K562 (cell line): ENCODE data around the gene ATL2. TPM values are rescaled to one million over a fixed set of nuclear protein-coding genes. Genes with fewer than 3 reads are reported as not detected.

Source experiments
- BCL6 ChIP-seq: fragments of 250-450 bp; sonication (Bioruptor Pico); IDR thresholded peaks from 2 replicates; pipeline ENCODE4 v1.4.0; 2020
- BMI1 ChIP-seq: fragments of 150-350 bp; IDR thresholded peaks from 2 replicates; pipeline ENCODE4 v1.6.1; 2014; ENCODE audit warnings: low read length
- EHMT2 ChIP-seq: fragments of 450-650 bp; IDR thresholded peaks from 2 replicates; pipeline ENCODE4 v1.6.1; 2018; ENCODE audit warnings: antibody characterized with exemption
- GATAD2A ChIP-seq: fragments of 450-650 bp; IDR thresholded peaks from 2 replicates; pipeline ENCODE4 v1.6.1; 2017
- GTF2A2 ChIP-seq: IDR thresholded peaks from 2 replicates; pipeline ENCODE4 v1.6.1; 2016; ENCODE audit warnings: mild to moderate bottlenecking, missing genetic modification characterization, missing compliant biosample characterization
- KDM1A ChIP-seq, 2 experiments: fragments of 450-650 bp; IDR thresholded peaks; 2 replicates each; pipeline ENCODE4 v1.6.1; 2016; ENCODE audit warnings: mild to moderate bottlenecking in 2 of 2
- MECOM ChIP-seq: fragments of 250-450 bp; sonication (Bioruptor Pico); IDR thresholded peaks from 2 replicates; pipeline ENCODE4 v1.8.0; 2022; ENCODE audit warnings: inconsistent platforms
- NFATC3 ChIP-seq: fragments of 450-650 bp; IDR thresholded peaks from 2 replicates; pipeline ENCODE4 v1.6.1; 2017; ENCODE audit warnings: mild to moderate bottlenecking
- PURB ChIP-seq: sonication (generic); formaldehyde crosslinking; IDR thresholded peaks from 2 replicates; pipeline ENCODE4 v1.9.0; 2021; ENCODE audit warnings: low read depth, mild to moderate bottlenecking, missing genetic modification reagents
- RBBP5 ChIP-seq: fragments of 200-600 bp; sonication (generic); IDR thresholded peaks from 2 replicates; pipeline ENCODE4 v1.6.1; 2012; ENCODE audit warnings: borderline replicate concordance, mild to moderate bottlenecking, low read length, control low read depth, inconsistent platforms; ENCODE audit not compliant: insufficient read depth, poor library complexity, severe bottlenecking
- RBM25 ChIP-seq: fragments of 200-400 bp; formaldehyde crosslinking; IDR thresholded peaks from 2 replicates; pipeline ENCODE4 v1.6.1; 2018; ENCODE audit warnings: low read length, low read depth, moderate library complexity; ENCODE audit not compliant: severe bottlenecking
- SMC3 ChIP-seq: conservative IDR thresholded peaks from 2 replicates; pipeline ENCODE4 v1.6.1; 2011; ENCODE audit warnings: low read depth, low read length, improper control_type of control experiment; ENCODE audit not compliant: insufficient read depth
- SP1 ChIP-seq: sonication (generic); formaldehyde crosslinking; IDR thresholded peaks from 2 replicates; pipeline ENCODE4 v1.8.1; 2022; ENCODE audit warnings: mild to moderate bottlenecking, missing genetic modification reagents
- STAT5B ChIP-seq: fragments of 250-450 bp; sonication (Bioruptor Pico); IDR thresholded peaks from 2 replicates; pipeline ENCODE4 v1.8.0; 2021; ENCODE audit warnings: mild to moderate bottlenecking, inconsistent platforms
- ZNF41 ChIP-seq: fragments of 250-450 bp; sonication (Bioruptor Pico); conservative IDR thresholded peaks from 2 replicates; pipeline ENCODE4 v1.4.0; 2020; ENCODE audit warnings: mild to moderate bottlenecking
- ZNF695 ChIP-seq: fragments of 450-650 bp; formaldehyde crosslinking; IDR thresholded peaks from 2 replicates; pipeline ENCODE4 v1.4.0; 2020; ENCODE audit warnings: mild to moderate bottlenecking, moderate library complexity
- polyA plus RNA-seq, 8 experiments: library from polyadenylated mRNA; depleted of rRNA in 4 of 8; stranded (reverse) in 5 of 8; unstranded in 3 of 8; fragments of >200 nt; fragmentation: Nextera tagmentation in 2 of 8; fragmentation: Illumina TruSeq in 1 of 8; extraction: Ambion mirVana in 2 of 8; extraction: Trizol in 1 of 8; gene quantifications; 2 replicates each; pipeline versions ENCODE4 v1.2.1 to v1.2.3, GENCODE V29; 2011 to 2014; ENCODE audit warnings: inconsistent platforms in 1 of 8, missing spikeins in 1 of 8
- total RNA-seq, 7 experiments: library from RNA; depleted of rRNA in 6 of 7; stranded (reverse); fragments of >200 nt in 6 of 7; fragmentation: Illumina TruSeq in 2 of 7; extraction: Trizol in 2 of 7; gene quantifications; 2 replicates each; pipeline versions ENCODE4 v1.2.1 to v1.2.3, GENCODE V29; 2011 to 2021; ENCODE audit warnings: low replicate concordance in 1 of 7
- TF ChIP-seq, protein P1 (sequence below): sonication (generic); formaldehyde crosslinking; IDR thresholded peaks from 2 replicates; pipeline ENCODE4 v1.8.1; 2023; ENCODE audit warnings: mild to moderate bottlenecking, missing genetic modification reagents
- TF ChIP-seq, protein P2 (sequence below), 2 experiments: fragments of 450-650 bp; conservative IDR thresholded peaks; 2 replicates each; pipeline ENCODE4 v1.6.1; 2017; ENCODE audit warnings: mild to moderate bottlenecking in 2 of 2, moderate library complexity in 2 of 2
- TF ChIP-seq, protein P3 (sequence below): sonication (generic); formaldehyde crosslinking; IDR thresholded peaks from 2 replicates; pipeline ENCODE4 v1.8.1; 2022; ENCODE audit warnings: missing genetic modification reagents
- TF ChIP-seq, protein P4 (sequence below): fragments of 250-450 bp; sonication (Bioruptor Pico); IDR thresholded peaks from 2 replicates; pipeline ENCODE4 v1.9.0; 2021; ENCODE audit warnings: mild to moderate bottlenecking
- TF ChIP-seq, protein P5 (sequence below): IDR thresholded peaks from 3 replicates; pipeline ENCODE4 v1.6.1; 2011; ENCODE audit warnings: borderline replicate concordance, mild to moderate bottlenecking, moderate library complexity; ENCODE audit not compliant: insufficient read length; ENCODE audit errors: extremely low read depth

The ATL2 gene
- total and polyA plus RNA-seq, 9 of the 15 experiments (the other 6 are each of a cell fraction or from before 2014, with no cell fraction given) = 12.0 to 80.8 (median 70.2) TPM

DNA sequence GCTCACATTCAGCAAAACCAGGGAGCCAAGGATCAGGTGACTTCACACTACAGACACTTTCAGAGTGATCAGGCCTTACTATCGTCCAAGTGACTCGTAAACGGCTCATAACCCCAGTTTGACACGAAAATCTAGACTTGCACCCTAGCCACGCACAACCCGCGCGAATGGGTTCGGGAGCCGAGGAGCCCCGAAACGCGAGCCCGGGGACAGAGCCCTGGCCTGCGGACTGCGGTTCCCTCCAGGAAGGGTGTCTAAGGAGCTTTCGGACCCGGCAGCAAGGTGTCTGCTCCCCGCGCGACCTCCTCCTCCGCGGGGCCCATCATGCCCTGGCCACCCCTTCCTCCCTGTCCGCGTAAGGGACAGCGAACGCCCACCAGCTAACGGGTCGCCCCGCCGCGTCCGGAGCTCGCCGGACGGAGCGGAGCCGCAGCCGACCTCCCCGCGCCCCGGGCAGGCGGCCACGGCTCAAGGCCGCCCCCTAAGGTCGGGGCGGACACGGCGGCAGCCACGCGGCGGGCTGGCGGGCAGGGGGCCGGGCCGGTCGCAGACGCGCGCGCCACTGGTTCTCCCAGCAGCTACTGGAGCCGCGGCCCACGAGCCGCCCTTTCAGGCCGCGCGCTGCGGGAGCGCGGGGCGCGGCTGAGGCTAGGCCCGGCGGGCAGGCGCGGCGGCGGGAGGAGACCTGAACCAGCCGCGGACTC, 575 bp downstream of the ATL2 start (continued):
- TF ChIP-seq, protein P1, sequence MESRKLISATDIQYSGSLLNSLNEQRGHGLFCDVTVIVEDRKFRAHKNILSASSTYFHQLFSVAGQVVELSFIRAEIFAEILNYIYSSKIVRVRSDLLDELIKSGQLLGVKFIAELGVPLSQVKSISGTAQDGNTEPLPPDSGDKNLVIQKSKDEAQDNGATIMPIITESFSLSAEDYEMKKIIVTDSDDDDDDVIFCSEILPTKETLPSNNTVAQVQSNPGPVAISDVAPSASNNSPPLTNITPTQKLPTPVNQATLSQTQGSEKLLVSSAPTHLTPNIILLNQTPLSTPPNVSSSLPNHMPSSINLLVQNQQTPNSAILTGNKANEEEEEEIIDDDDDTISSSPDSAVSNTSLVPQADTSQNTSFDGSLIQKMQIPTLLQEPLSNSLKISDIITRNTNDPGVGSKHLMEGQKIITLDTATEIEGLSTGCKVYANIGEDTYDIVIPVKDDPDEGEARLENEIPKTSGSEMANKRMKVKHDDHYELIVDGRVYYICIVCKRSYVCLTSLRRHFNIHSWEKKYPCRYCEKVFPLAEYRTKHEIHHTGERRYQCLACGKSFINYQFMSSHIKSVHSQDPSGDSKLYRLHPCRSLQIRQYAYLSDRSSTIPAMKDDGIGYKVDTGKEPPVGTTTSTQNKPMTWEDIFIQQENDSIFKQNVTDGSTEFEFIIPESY (CRISPR knock-in tag) = no peak; the same call in 1 of the 2 replicates
- TF ChIP-seq BCL6 (CRISPR knock-in tag) (no peak), EHMT2 (no peak), RBBP5 (peak; percentile 95), BMI1 (no peak), NFATC3 (peak; percentile 97), PURB (no peak), RBM25 (no peak), STAT5B (CRISPR knock-in tag) (no peak), ZNF695 (no peak), ZNF41 (CRISPR knock-in tag) (0 out of 2 replicates have a peak, but pooled peaks have one; percentile 13), KDM1A (IDR thresholded peaks at IDR 0.05) (no peak), GTF2A2 (tag) (0 out of 2 replicates have a peak, but pooled peaks have one; percentile 35), SP1 (peak; percentile 54; the same call in 1 of the 2 replicates), GATAD2A (no peak), MECOM (CRISPR knock-in tag) (no peak), SMC3 (peak; percentile 35; the same call in 1 of the 2 replicates)
- TF ChIP-seq, protein P2, sequence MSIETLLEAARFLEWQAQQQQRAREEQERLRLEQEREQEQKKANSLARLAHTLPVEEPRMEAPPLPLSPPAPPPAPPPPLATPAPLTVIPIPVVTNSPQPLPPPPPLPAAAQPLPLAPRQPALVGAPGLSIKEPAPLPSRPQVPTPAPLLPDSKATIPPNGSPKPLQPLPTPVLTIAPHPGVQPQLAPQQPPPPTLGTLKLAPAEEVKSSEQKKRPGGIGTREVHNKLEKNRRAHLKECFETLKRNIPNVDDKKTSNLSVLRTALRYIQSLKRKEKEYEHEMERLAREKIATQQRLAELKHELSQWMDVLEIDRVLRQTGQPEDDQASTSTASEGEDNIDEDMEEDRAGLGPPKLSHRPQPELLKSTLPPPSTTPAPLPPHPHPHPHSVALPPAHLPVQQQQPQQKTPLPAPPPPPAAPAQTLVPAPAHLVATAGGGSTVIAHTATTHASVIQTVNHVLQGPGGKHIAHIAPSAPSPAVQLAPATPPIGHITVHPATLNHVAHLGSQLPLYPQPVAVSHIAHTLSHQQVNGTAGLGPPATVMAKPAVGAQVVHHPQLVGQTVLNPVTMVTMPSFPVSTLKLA (conservative IDR thresholded peaks at IDR 0.05) = no peak
- TF ChIP-seq, protein P3, sequence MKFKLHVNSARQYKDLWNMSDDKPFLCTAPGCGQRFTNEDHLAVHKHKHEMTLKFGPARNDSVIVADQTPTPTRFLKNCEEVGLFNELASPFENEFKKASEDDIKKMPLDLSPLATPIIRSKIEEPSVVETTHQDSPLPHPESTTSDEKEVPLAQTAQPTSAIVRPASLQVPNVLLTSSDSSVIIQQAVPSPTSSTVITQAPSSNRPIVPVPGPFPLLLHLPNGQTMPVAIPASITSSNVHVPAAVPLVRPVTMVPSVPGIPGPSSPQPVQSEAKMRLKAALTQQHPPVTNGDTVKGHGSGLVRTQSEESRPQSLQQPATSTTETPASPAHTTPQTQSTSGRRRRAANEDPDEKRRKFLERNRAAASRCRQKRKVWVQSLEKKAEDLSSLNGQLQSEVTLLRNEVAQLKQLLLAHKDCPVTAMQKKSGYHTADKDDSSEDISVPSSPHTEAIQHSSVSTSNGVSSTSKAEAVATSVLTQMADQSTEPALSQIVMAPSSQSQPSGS = no peak
- TF ChIP-seq, protein P4, sequence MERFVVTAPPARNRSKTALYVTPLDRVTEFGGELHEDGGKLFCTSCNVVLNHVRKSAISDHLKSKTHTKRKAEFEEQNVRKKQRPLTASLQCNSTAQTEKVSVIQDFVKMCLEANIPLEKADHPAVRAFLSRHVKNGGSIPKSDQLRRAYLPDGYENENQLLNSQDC (CRISPR knock-in tag) = no peak
- TF ChIP-seq, protein P5, sequence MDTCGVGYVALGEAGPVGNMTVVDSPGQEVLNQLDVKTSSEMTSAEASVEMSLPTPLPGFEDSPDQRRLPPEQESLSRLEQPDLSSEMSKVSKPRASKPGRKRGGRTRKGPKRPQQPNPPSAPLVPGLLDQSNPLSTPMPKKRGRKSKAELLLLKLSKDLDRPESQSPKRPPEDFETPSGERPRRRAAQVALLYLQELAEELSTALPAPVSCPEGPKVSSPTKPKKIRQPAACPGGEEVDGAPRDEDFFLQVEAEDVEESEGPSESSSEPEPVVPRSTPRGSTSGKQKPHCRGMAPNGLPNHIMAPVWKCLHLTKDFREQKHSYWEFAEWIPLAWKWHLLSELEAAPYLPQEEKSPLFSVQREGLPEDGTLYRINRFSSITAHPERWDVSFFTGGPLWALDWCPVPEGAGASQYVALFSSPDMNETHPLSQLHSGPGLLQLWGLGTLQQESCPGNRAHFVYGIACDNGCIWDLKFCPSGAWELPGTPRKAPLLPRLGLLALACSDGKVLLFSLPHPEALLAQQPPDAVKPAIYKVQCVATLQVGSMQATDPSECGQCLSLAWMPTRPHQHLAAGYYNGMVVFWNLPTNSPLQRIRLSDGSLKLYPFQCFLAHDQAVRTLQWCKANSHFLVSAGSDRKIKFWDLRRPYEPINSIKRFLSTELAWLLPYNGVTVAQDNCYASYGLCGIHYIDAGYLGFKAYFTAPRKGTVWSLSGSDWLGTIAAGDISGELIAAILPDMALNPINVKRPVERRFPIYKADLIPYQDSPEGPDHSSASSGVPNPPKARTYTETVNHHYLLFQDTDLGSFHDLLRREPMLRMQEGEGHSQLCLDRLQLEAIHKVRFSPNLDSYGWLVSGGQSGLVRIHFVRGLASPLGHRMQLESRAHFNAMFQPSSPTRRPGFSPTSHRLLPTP = no peak
